Neural cell (in vitro differentiated cells): Measurements from ENCODE around the gene PRSS57. TPM values are rescaled to one million over a fixed set of nuclear protein-coding genes. Genes with fewer than 3 reads are reported as not detected.

ENCODE experiments used
- H2AFZ ChIP-seq: fragments of 200-600, 300-800 bp; sonication (generic), shearing (Covaris generic); 2 replicates; pipeline ENCODE4 v1.6.0; 2014; ENCODE audit warnings: low read depth, mild to moderate bottlenecking, antibody characterized with exemption, low read length, moderate library complexity
- H3F3A ChIP-seq: fragments of 200-600 bp; shearing (Covaris generic); 2 replicates; pipeline ENCODE4 v1.6.1; 2016; ENCODE audit warnings: mild to moderate bottlenecking, moderate library complexity, mixed read lengths, antibody characterized with exemption, low read length; ENCODE audit not compliant: insufficient read depth, poor library complexity, severe bottlenecking
- H3K27ac ChIP-seq: fragments of 200-600, 300-800 bp; sonication (generic), shearing (Covaris generic); 2 replicates; pipeline ENCODE4 v1.5.1; 2014; ENCODE audit warnings: mild to moderate bottlenecking, low read length, moderate library complexity
- H3K27me3 ChIP-seq: fragments of 300-800, 200-600 bp; sonication (generic), shearing (Covaris generic); 2 replicates; pipeline ENCODE4 v1.6.0; 2014; ENCODE audit warnings: mild to moderate bottlenecking, low read depth, low read length, moderate library complexity; ENCODE audit not compliant: insufficient read depth
- H3K36me3 ChIP-seq: fragments of 300-800, 200-600 bp; sonication (generic), shearing (Covaris generic); 2 replicates; pipeline ENCODE4 v1.5.1; 2014; ENCODE audit warnings: mild to moderate bottlenecking, antibody characterized with exemption, low read length, moderate library complexity; ENCODE audit not compliant: insufficient read depth
- H3K4me2 ChIP-seq: fragments of 300-800, 200-600 bp; sonication (generic), shearing (Covaris generic); 2 replicates; pipeline ENCODE4 v1.6.0; 2014; ENCODE audit warnings: mild to moderate bottlenecking, low read length
- H3K4me3 ChIP-seq: fragments of 300-800, 200-600 bp; sonication (generic), shearing (Covaris generic); 2 replicates; pipeline ENCODE4 v1.5.1; 2014; ENCODE audit warnings: mild to moderate bottlenecking, low read length, moderate library complexity
- H3K79me2 ChIP-seq: fragments of 200-600 bp; shearing (Covaris generic); replicated peaks from 2 replicates; pipeline ENCODE4 v1.6.0; 2014; ENCODE audit warnings: mild to moderate bottlenecking, low read length, moderate library complexity; ENCODE audit not compliant: insufficient read depth
- H3K9ac ChIP-seq: fragments of 300-800, 200-600 bp; sonication (generic), shearing (Covaris generic); 2 replicates; pipeline ENCODE4 v1.6.1; 2016; ENCODE audit warnings: mild to moderate bottlenecking, low read length, mixed read lengths
- H3K9me2 ChIP-seq: fragments of 200-600 bp; shearing (Covaris generic); 2 replicates; pipeline ENCODE4 v1.6.1; 2016; ENCODE audit warnings: mild to moderate bottlenecking, low read length, mixed read lengths; ENCODE audit not compliant: insufficient read depth
- H3K9me3 ChIP-seq: fragments of 200-600, 300-800 bp; sonication (generic), shearing (Covaris generic); 2 replicates; pipeline ENCODE4 v1.6.1; 2016; ENCODE audit warnings: mild to moderate bottlenecking, mixed run types, low read length, moderate library complexity, mixed read lengths
- H4K20me1 ChIP-seq: fragments of 200-600 bp; shearing (Covaris generic); 2 replicates; pipeline ENCODE4 v1.6.1; 2016; ENCODE audit warnings: mild to moderate bottlenecking, mixed run types; ENCODE audit not compliant: insufficient read depth
- CTCF ChIP-seq: fragments of 450-650 bp; IDR thresholded peaks from 2 replicates; pipeline ENCODE4 v1.5.1; 2014; ENCODE audit warnings: antibody characterized with exemption, mild to moderate bottlenecking, moderate library complexity; ENCODE audit not compliant: poor library complexity, severe bottlenecking
- EZH2 ChIP-seq: fragments of 200-600, 300-800 bp; shearing (Covaris generic), sonication (generic); IDR thresholded peaks from 2 replicates; pipeline ENCODE4 v1.6.1; 2014; ENCODE audit warnings: antibody characterized with exemption, low read length, borderline replicate concordance, mild to moderate bottlenecking; ENCODE audit not compliant: insufficient read depth, poor library complexity, severe bottlenecking
- MXI1 ChIP-seq: fragments of 450-650 bp; conservative IDR thresholded peaks from 2 replicates; pipeline ENCODE4 v1.6.1; 2014; ENCODE audit warnings: antibody characterized with exemption, mild to moderate bottlenecking; ENCODE audit not compliant: poor library complexity, severe bottlenecking
- polyA plus RNA-seq: library from polyadenylated mRNA; depleted of rRNA; stranded (reverse); fragments of >200 nt; gene quantifications from 2 replicates; pipeline ENCODE4 v1.2.3, GENCODE V29; 2014

Gene PRSS57
- polyA plus RNA-seq, 1 donor from 2014 or later, result not detected

DNA sequence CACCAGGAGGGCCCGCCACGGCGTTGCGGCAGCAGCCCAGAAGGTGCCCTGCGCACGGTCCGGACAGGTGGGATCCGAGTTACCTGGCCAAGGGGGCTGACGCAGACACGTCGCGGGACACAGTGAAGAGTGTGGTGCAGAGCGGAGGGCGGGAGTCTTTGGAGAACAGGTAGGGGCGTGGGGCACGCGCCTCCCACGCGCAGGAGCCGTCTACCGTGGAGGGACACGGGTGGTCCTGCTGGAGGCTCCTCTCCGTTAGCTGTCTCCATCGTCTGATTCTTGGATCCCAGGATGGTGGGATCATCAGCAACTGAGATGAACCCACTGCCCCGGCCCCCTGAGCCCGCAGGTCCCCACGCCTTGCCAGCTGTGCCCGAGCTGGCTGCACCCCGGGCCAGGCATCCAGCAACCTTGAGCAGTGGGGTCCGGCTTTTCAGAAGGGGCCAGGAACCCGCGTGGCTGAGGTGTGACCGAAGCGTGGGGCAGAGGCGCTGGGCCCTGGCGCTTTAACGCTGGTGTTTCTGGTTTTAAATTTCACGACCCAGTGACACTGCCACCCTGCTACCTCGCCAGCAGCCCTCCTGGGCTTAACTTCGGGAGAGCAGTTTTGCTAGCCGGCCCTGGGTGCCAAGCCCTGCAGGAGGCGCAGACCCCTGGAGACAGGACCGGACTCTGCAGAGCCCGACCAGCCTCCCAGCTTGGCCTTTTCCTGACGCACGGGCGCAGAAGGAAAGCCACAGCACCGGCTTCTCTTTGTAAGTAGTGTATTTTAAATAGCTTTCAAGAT, 48.3 kb downstream of the PRSS57 start (continued):
- no peak for TF ChIP-seq CTCF

DNA sequence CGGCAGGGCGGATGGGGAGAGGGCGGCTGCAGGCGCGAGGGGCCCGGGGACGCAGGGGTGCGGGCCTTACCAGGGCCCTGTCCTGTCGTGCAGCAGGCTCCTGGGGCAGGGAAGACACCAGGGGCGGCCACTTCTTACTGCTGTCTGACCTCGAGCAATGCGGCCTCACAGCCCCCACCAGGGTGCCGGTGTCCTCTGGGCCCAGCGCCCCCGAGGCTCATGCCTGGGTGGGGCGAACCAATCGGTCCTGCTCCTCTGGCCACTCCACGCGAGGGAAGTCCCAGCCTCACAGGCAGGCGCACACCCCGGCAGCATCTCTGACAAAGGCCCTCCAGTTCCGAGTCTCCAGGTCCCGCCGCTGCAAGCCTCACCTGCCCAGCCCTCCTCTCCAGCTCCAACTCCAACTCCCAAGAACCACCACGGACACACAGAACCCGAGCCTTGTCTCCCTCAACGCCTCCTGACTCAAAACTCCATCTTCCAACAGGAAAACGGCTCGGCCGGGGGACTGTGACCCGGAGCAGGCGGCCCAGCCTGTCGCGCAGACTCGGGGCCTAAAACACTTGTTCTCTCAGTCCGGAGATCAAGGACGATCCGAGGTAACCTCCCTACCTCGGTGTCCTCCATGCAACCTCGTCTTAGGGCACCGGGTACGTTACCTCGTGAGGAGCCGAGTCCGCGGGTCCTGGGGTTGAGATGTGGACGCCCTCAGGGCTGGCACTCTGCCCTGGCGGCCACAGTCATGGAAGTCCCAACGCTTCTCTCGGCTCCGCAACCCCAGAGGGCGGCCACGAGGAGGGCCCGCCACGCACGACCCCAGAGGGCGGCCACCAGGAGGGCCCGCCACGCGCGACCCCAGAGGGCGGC, 49.1 kb downstream of the PRSS57 start:
- Histone ChIP-seq H3K36me3 (no peaks in the 10 kb centered on the region), H3K27ac (no peak overlapping the region), H2AFZ (no peak overlapping the region), H3K79me2 (no peaks in the 10 kb centered on the region), H3K4me3 (no peak overlapping the region), H3K9me3 (no peaks in the 10 kb centered on the region), H3F3A (no peaks in the 10 kb centered on the region), H4K20me1 (no peaks in the 10 kb centered on the region), H3K27me3 (no peaks in the 10 kb centered on the region), H3K9ac (no peak overlapping the region), H3K9me2 (no peaks in the 10 kb centered on the region), H3K4me2 (no peak overlapping the region)
- no peak for TF ChIP-seq CTCF

GRCh38 chr19:644789-645188, 50.5 kb downstream of the PRSS57 start:
- Histone ChIP-seq H3K4me3 (no peak overlapping the region), H3K27me3 (no peaks in the 10 kb centered on the region), H4K20me1 (no peaks in the 10 kb centered on the region), H3K27ac (no peak overlapping the region), H3K4me2 (no peak overlapping the region), H3K9ac (no peak overlapping the region), H3F3A (no peaks in the 10 kb centered on the region), H3K79me2 (no peaks in the 10 kb centered on the region), H3K9me3 (no peaks in the 10 kb centered on the region), H3K36me3 (no peaks in the 10 kb centered on the region), H2AFZ (no peak overlapping the region), H3K9me2 (no peaks in the 10 kb centered on the region)
- TF ChIP-seq EZH2, result no peak
- no peak for TF ChIP-seq MXI1
- no peak for TF ChIP-seq CTCF
